Fibroblast of lung (primary cell): ENCODE data around the gene HS1BP3. TPM values are rescaled to one million over a fixed set of nuclear protein-coding genes. Genes with fewer than 3 reads are reported as not detected.

Experiments
- DNase-seq, 2 donors: peaks; one replicate each; pipeline versions ENCODE4 v3.0.0 to v3.0.0-alpha.2; 2010; ENCODE audit warnings: low read depth in 2 of 2
- H2AFZ ChIP-seq: 2 replicates; pipeline ENCODE4 v1.5.1; 2012; ENCODE audit warnings: low read length, control low read depth, inconsistent platforms
- H3K27ac ChIP-seq: 2 replicates; pipeline ENCODE4 v1.5.1; 2011; ENCODE audit warnings: low read length, control low read depth; ENCODE audit not compliant: insufficient read depth
- H3K27me3 ChIP-seq: 2 replicates; pipeline ENCODE4 v1.5.1; 2011; ENCODE audit warnings: mild to moderate bottlenecking, low read length; ENCODE audit not compliant: control insufficient read depth, insufficient read depth
- H3K36me3 ChIP-seq: 2 replicates; pipeline ENCODE4 v1.5.1; 2011; ENCODE audit warnings: low read length; ENCODE audit not compliant: control insufficient read depth, insufficient read depth
- H3K4me1 ChIP-seq: 2 replicates; pipeline ENCODE4 v1.5.1; 2011; ENCODE audit warnings: low read length; ENCODE audit not compliant: control insufficient read depth, insufficient read depth; ENCODE audit errors: extremely low read depth
- H3K4me2 ChIP-seq: 2 replicates; pipeline ENCODE4 v1.5.1; 2011; ENCODE audit warnings: low read length, control low read depth; ENCODE audit not compliant: insufficient read depth; ENCODE audit errors: extremely low read depth
- H3K4me3 ChIP-seq, 4 experiments: fragments of 200-600 bp in 1 of 4; sonication (generic) in 1 of 4; replicated peaks in 1 of 4; 2 replicates each; pipeline ENCODE4 v1.5.1; 2011 to 2016; ENCODE audit warnings: low read length in 4 of 4, low read depth in 3 of 4, mild to moderate bottlenecking in 3 of 4, control low read depth in 2 of 4, inconsistent platforms in 1 of 4, mixed read lengths in 1 of 4; ENCODE audit not compliant: insufficient read depth in 1 of 4; ENCODE audit errors: control extremely low read depth in 1 of 4
- H3K79me2 ChIP-seq: 2 replicates; pipeline ENCODE4 v1.5.1; 2012; ENCODE audit warnings: mild to moderate bottlenecking, low read length, inconsistent platforms; ENCODE audit not compliant: control insufficient read depth, insufficient read depth
- H3K9ac ChIP-seq: 2 replicates; pipeline ENCODE4 v1.5.1; 2011; ENCODE audit warnings: mild to moderate bottlenecking, low read length, control low read depth; ENCODE audit not compliant: insufficient read depth
- H3K9me3 ChIP-seq: 2 replicates; pipeline ENCODE4 v1.5.1; 2012; ENCODE audit warnings: low read depth, low read length; ENCODE audit not compliant: control insufficient read depth, insufficient read depth
- H4K20me1 ChIP-seq: 2 replicates; pipeline ENCODE4 v1.5.1; 2011; ENCODE audit warnings: low read length; ENCODE audit not compliant: control insufficient read depth, insufficient read depth; ENCODE audit errors: extremely low read depth
- CTCF ChIP-seq, 2 donors: IDR thresholded peaks in 1 of 2; conservative IDR thresholded peaks in 1 of 2; 1 replicate in 1 of 2; 2 replicates in 1 of 2; pipeline ENCODE4 v1.5.1; 2011 to 2012; ENCODE audit warnings: low read length in 2 of 2, control low read depth in 1 of 2, inconsistent platforms in 1 of 2, low read depth in 1 of 2, mild to moderate bottlenecking in 1 of 2
- EZH2 ChIP-seq: IDR thresholded peaks from 2 replicates; pipeline ENCODE4 v1.5.1; 2012; ENCODE audit warnings: low read length, control low read depth, mild to moderate bottlenecking; ENCODE audit errors: missing control alignments
- polyA plus RNA-seq, 2 donors: library from polyadenylated mRNA; depleted of rRNA in 1 of 2; stranded (reverse) in 1 of 2; unstranded in 1 of 2; fragments of >200 nt; gene quantifications; 2 replicates each; pipeline ENCODE4 v1.2.1, GENCODE V29; 2011 to 2012; ENCODE audit warnings: missing spikeins in 1 of 2
- total RNA-seq: library from RNA; depleted of rRNA; stranded (reverse); fragments of >200 nt; gene quantifications from 2 replicates; pipeline ENCODE4 v1.2.1, GENCODE V29; 2014

The HS1BP3 gene
- total and polyA plus RNA-seq, 2 donors (not counting 1 experiment from before 2014, with no cell fraction given): 17.8 to 38.1 TPM

DNA sequence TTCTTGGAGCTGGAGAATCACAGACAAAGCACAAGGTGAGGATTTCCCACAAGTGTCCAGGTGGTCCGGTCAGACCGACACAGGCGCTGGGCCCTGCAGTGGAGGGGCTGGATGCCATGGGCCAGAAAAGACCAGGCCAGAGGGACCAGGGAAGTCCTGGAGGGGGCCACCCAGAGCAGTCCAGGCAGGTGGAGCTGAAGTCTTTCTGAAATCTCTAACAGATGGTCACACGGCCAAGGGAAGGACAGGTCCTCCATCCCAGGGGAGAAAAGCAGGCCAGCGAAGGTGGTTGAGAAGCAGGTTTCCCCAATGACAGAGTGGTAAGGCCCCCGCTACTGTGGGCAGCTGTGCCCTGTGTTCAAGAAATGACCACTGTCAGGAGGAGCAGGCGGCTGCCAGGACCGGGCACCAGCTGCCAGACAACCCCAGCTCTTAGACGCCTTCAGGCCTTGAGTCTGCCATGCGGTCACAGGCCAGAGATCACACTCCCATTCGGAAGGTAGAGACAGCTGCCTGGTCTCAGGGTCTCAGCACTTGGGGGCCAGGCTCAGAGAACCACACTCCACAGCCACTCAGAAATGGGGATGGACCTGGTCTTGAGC lies 25.9 kb downstream of the HS1BP3 start:
- H2AFZ ChIP-seq: no peak overlapping the region
- TF ChIP-seq CTCF (conservative IDR thresholded peaks at IDR 0.05 in 1 of 2, IDR thresholded peaks at IDR 0.05 in 1 of 2; ENCODE audit: low read depth in 1 of 2, low read length in 2 of 2) (no peak), EZH2 (no peak)
- no peak for DNase-seq

GRCh38 chr2:20624156-20624883 lies 26.6 kb downstream of the HS1BP3 start:
- Histone ChIP-seq H4K20me1 (no peaks in the 10 kb centered on the region), H3K36me3 (peaks cover 5% of the 10 kb centered on the region), H3K4me2 (no peak overlapping the region), H3K9ac (no peak overlapping the region), H3K4me1 (peaks cover 10% of the 10 kb centered on the region), H3K9me3 (no peaks in the 10 kb centered on the region), H3K27me3 (no peaks in the 10 kb centered on the region), H3K4me3 (no peak overlapping the region), H2AFZ (no peak overlapping the region), H3K27ac (no peak overlapping the region), H3K79me2 (no peaks in the 10 kb centered on the region)
- TF ChIP-seq EZH2: no peak
- no peak for TF ChIP-seq CTCF (conservative IDR thresholded peaks at IDR 0.05 in 1 of 2, IDR thresholded peaks at IDR 0.05 in 1 of 2; ENCODE audit: low read depth in 1 of 2, low read length in 2 of 2)
- no peak for DNase-seq

More for the DNA sequence above, 25.9 kb downstream of the HS1BP3 start:
- Histone ChIP-seq H3K4me1 (peaks cover 10% of the 10 kb centered on the region), H3K9me3 (no peaks in the 10 kb centered on the region), H3K9ac (no peak overlapping the region), H3K27me3 (no peaks in the 10 kb centered on the region), H3K4me3 (no peak overlapping the region), H3K4me2 (no peak overlapping the region), H4K20me1 (no peaks in the 10 kb centered on the region), H3K79me2 (no peaks in the 10 kb centered on the region), H3K27ac (peak overlapping the region; percentile 57), H3K36me3 (peaks cover 5% of the 10 kb centered on the region)

DNA sequence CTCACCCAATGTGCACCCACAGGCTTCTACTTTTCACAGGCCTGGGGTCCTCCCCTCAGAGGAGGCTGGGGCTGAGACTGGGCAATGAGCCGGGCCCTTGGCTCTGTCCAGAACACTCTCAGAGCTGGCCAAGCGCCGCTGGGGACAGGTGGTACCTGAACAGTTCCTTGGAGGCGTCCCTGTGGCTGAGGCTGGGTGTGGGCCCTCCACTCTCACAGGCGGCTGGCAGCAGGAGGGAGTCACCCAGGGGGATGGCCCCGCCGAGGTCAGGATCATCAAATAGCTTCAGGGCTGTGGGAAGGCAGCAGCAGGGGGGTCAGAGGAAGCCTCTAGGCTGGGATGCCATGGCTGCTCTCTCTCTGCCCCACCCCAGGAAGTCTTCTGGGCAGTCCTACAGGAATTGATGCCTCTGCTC lies 27.1 kb downstream of the HS1BP3 start:
- Histone ChIP-seq H3K36me3 (peaks cover 5% of the 10 kb centered on the region), H3K27ac (no peak overlapping the region), H3K4me3 (no peak overlapping the region), H3K27me3 (no peaks in the 10 kb centered on the region), H2AFZ (no peak overlapping the region), H3K9ac (no peak overlapping the region), H3K9me3 (no peaks in the 10 kb centered on the region), H4K20me1 (no peaks in the 10 kb centered on the region), H3K4me2 (no peak overlapping the region), H3K4me1 (peaks cover 12% of the 10 kb centered on the region), H3K79me2 (no peaks in the 10 kb centered on the region)
- TF ChIP-seq CTCF (conservative IDR thresholded peaks at IDR 0.05 in 1 of 2, IDR thresholded peaks at IDR 0.05 in 1 of 2; ENCODE audit: low read depth in 1 of 2, low read length in 2 of 2) (no peak), EZH2 (no peak)
- DNase-seq: no peak
